Muscle of back (tissue), 13 donors: Measurements from ENCODE around the gene CEP72. TPM values are rescaled to one million over a fixed set of nuclear protein-coding genes. Genes with fewer than 3 reads are reported as not detected.
"Not testable (repeated sequence)": the region's sequence is repeated elsewhere in the genome, so short reads cannot be mapped to it uniquely, and the experiment has no call there.

Experiments used
- DNase-seq, 3 donors: peaks; one replicate each; pipeline versions ENCODE4 v3.0.0 to v3.0.0-alpha.2; 2013
- long read RNA-seq, 9 donors: transcript quantifications; one replicate each; lab custom pipeline, GENCODE V29; 2026
- polyA plus RNA-seq, 10 donors: library from polyadenylated mRNA; unstranded; fragments of 120-200 nt; gene quantifications; one replicate each; pipeline ENCODE4 v1.2.1, GENCODE V29; 2013; ENCODE audit not compliant: insufficient read length in 10 of 10

Gene CEP72
- 1 to 10 TPM; 3.0 to 6.5 (median 3.9) TPM for polyA plus RNA-seq
- long read RNA-seq, donor 1, result 0 reads
- long read RNA-seq, donor 2, partial matches to known transcripts, result 0 of 1 reads
- long read RNA-seq, donor 2, other reads (novel, unspliced or antisense), result 0 of 1 reads
- long read RNA-seq, donor 3, result 0 reads
- long read RNA-seq, donor 4, result 0 reads
- long read RNA-seq, donor 5, result 0 reads
- long read RNA-seq, donor 6, partial matches to known transcripts, result 0 of 1 reads
- long read RNA-seq, donor 6, other reads (novel, unspliced or antisense), result 0 of 1 reads
- long read RNA-seq, donor 7, result 0 reads
- long read RNA-seq, donor 8, result 0 reads
- long read RNA-seq, donor 9, result 0 reads

- peak; percentile 88 to 94 (median 91) for DNase-seq
Measured at GRCh38 chr5:611731-612486, at the start of gene CEP72. Gene CEP72 (plus strand): TSS chr5:612340. CDS start chr5:612362, 22 bp downstream.

- DNase-seq, result peak in 1 of 3 donors; percentile 43
Measured at GRCh38 chr5:565782-566440, 46.2 kb upstream of the CEP72 start.

- DNase-seq, result no peak
Measured at GRCh38 chr5:566636-567309, 45.4 kb upstream of the CEP72 start.

GRCh38 chr5:567664-568060 is 44.5 kb upstream of the CEP72 start:
- DNase-seq, result no peak

- DNase-seq, result no peak
Measured at GRCh38 chr5:568061-568781, 43.9 kb upstream of the CEP72 start.

- DNase-seq, result no peak
Measured at GRCh38 chr5:568809-569208, 43.3 kb upstream of the CEP72 start.

GRCh38 chr5:569358-569867 is 42.7 kb upstream of the CEP72 start:
- no peak for DNase-seq

- no peak for DNase-seq
Measured at GRCh38 chr5:569868-570361, 42.2 kb upstream of the CEP72 start.

GRCh38 chr5:570446-570845 is 41.7 kb upstream of the CEP72 start:
- DNase-seq, result no peak

GRCh38 chr5:570886-571285 is 41.3 kb upstream of the CEP72 start:
- DNase-seq, result no peak

- no peak for DNase-seq
Measured at GRCh38 chr5:571791-572190, 40.3 kb upstream of the CEP72 start.

- no peak for DNase-seq
Measured at GRCh38 chr5:572398-573019, 39.6 kb upstream of the CEP72 start.

- DNase-seq, result no peak
Measured at GRCh38 chr5:573206-573605, 38.9 kb upstream of the CEP72 start.

- DNase-seq, result no peak
Measured at GRCh38 chr5:573976-574375, 38.2 kb upstream of the CEP72 start.

GRCh38 chr5:574906-575305 is 37.2 kb upstream of the CEP72 start:
- DNase-seq, result no peak

- DNase-seq, result no peak
Measured at GRCh38 chr5:575636-576035, 36.5 kb upstream of the CEP72 start.

- DNase-seq, result not testable (repeated sequence)
Measured at GRCh38 chr5:577214-577613, 34.9 kb upstream of the CEP72 start.

- no peak for DNase-seq
Measured at GRCh38 chr5:577800-578199, 34.3 kb upstream of the CEP72 start.

GRCh38 chr5:579211-579610 is 32.9 kb upstream of the CEP72 start:
- DNase-seq, result no peak

- no peak for DNase-seq
Measured at GRCh38 chr5:579746-580366, 32.3 kb upstream of the CEP72 start.
